Sigmoid colon (tissue), 7 donors: Measurements from ENCODE around the gene CDC14A. TPM values are rescaled to one million over a fixed set of nuclear protein-coding genes. Genes with fewer than 3 reads are reported as not detected.
"Not testable (repeated sequence)": the region's sequence is repeated elsewhere in the genome, so short reads cannot be mapped to it uniquely, and the experiment has no call there.

Experiments
- DNase-seq: peaks from one replicate; pipeline ENCODE4 v3.0.0-alpha.2; 2019
- H3K27ac ChIP-seq, 4 donors: fragments of 200-600 bp; sonication (generic); one replicate each; pipeline ENCODE4 v1.5.1; 2016 to 2019; ENCODE audit warnings: mild to moderate bottlenecking in 1 of 4
- H3K27me3 ChIP-seq, 3 donors: fragments of 200-600 bp; sonication (generic); one replicate each; pipeline ENCODE4 v1.5.1; 2019; ENCODE audit warnings: mild to moderate bottlenecking in 1 of 3
- H3K36me3 ChIP-seq, 4 donors: fragments of 200-600 bp; sonication (generic); one replicate each; pipeline ENCODE4 v1.5.1; 2016 to 2019
- H3K4me1 ChIP-seq, 4 donors: fragments of 200-600 bp; sonication (generic); one replicate each; pipeline ENCODE4 v1.5.1; 2017 to 2019
- H3K4me3 ChIP-seq, 4 donors: fragments of 200-600 bp; sonication (generic); one replicate each; pipeline ENCODE4 v1.5.1; 2017 to 2019; ENCODE audit warnings: mild to moderate bottlenecking in 2 of 4, moderate library complexity in 1 of 4
- H3K9me3 ChIP-seq, 4 donors: fragments of 200-600 bp in 3 of 4; sonication (generic) in 3 of 4; one replicate each; pipeline versions ENCODE4 v1.5.1 to v1.6.1; 2013 to 2019
- CTCF ChIP-seq, 4 experiments: fragments of 450-650 bp in 3 of 4; fragments of 200-600 bp in 1 of 4; IDR thresholded peaks; one replicate each; pipeline ENCODE4 v1.5.1; 2016 to 2019; ENCODE audit warnings: antibody characterized with exemption in 4 of 4, mild to moderate bottlenecking in 3 of 4, moderate library complexity in 2 of 4
- EP300 ChIP-seq, 4 donors: sonication (generic); formaldehyde crosslinking; IDR thresholded peaks; one replicate each; pipeline ENCODE4 v1.6.1; 2017; ENCODE audit warnings: antibody characterized with exemption in 4 of 4
- POLR2A ChIP-seq, 2 donors: fragments of 450-650 bp; IDR thresholded peaks; one replicate each; pipeline ENCODE4 v1.6.1; 2016; ENCODE audit warnings: antibody characterized with exemption in 2 of 2, mild to moderate bottlenecking in 2 of 2, moderate library complexity in 2 of 2
- POLR2AphosphoS5 ChIP-seq, 4 donors: sonication (generic); formaldehyde crosslinking; IDR thresholded peaks; one replicate each; pipeline ENCODE4 v1.6.1; 2017; ENCODE audit warnings: antibody characterized with exemption in 4 of 4
- WGBS, 2 donors: extraction: QIAGEN DNeasy Blood & Tissue Kit; methylation state at CpG; one replicate each; pipeline ENCODE4 v1.1.7; 2013; 5-methylcytosine and 5-hydroxymethylcytosine counted together
- intact Hi-C: fragments of 100-400 bp; cut with DNase I; formaldehyde crosslinking; loops from one replicate; pipeline ENCODE4 v1.15.1; 2023
- polyA plus RNA-seq, 3 donors: library from polyadenylated mRNA; stranded (reverse); fragments of 200-250 nt; gene quantifications; one replicate each; pipeline ENCODE4 v1.2.3, GENCODE V29; 2013
- total RNA-seq, 4 donors: library from RNA; depleted of rRNA; stranded (reverse); fragments of >200 nt; gene quantifications; one replicate each; pipeline ENCODE4 v1.1.0, GENCODE V29; 2016
- donor health status: healthy with polysubstance abuse.
- donor health status: Bipolar disorder and iron deficiency.
- donor health status: healthy.

Gene CDC14A
- total and polyA plus RNA-seq, 7 donors = 4.6 to 22.7 (median 11.8) TPM

- intact Hi-C loops = no loop called here
- Histone ChIP-seq H3K36me3 (no peaks in the 10 kb centered on the region), H3K4me3 (no peak overlapping the region), H3K27ac (no peak overlapping the region), H3K27me3 (no peaks in the 10 kb centered on the region), H3K9me3 (no peaks in the 10 kb centered on the region), H3K4me1 (no peaks in the 10 kb centered on the region)
- TF ChIP-seq POLR2AphosphoS5 (IDR thresholded peaks at IDR 0.05) (no peak), EP300 (IDR thresholded peaks at IDR 0.05) (no peak), CTCF (IDR thresholded peaks at IDR 0.05) (no peak), POLR2A (IDR thresholded peaks at IDR 0.05) (no peak)
- no peak for DNase-seq
- WGBS, 2 donors = 89 to 93% methylated on average over 2 of the region's 2 CpGs
Observed at GRCh38 chr1:100398648-100399047, 46.3 kb downstream of the CDC14A start.

DNA sequence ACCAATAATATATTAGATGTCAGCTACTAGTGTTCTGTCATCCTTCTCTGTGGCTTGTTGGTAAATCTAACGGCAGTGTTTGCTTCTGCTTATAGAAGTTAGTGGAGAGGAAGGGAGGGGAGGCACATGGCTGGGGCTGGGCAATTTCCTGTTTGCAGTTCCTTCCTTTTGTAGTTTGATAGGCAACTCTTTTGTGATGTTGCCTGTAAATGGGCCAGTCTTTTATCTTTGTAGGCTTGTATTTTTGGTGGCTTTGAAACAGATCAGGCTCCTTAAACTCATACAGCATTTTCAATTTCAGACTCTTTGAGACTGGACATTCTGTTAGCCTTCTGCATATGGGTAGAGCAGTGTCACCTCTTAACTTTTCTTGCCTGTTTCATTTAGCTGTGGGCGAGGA, 48.1 kb downstream of the CDC14A start:
- TF ChIP-seq POLR2A (IDR thresholded peaks at IDR 0.05) (no peak), POLR2AphosphoS5 (IDR thresholded peaks at IDR 0.05) (no peak), EP300 (IDR thresholded peaks at IDR 0.05) (no peak), CTCF (IDR thresholded peaks at IDR 0.05) (no peak)
- intact Hi-C loops = no loop called here
- H3K27ac ChIP-seq = no peak overlapping the region
- no peak overlapping the region for H3K4me3 ChIP-seq
- 43 to 47% methylated on average over 2 of the region's 2 CpGs for WGBS, 2 donors
- no peaks in the 10 kb centered on the region for H3K4me1 ChIP-seq
- no peaks in the 10 kb centered on the region for H3K36me3 ChIP-seq
- no peaks in the 10 kb centered on the region for H3K9me3 ChIP-seq
- DNase-seq = no peak
- no peaks in the 10 kb centered on the region for H3K27me3 ChIP-seq

- TF ChIP-seq POLR2A (IDR thresholded peaks at IDR 0.05) (no peak), CTCF (IDR thresholded peaks at IDR 0.05) (no peak), EP300 (IDR thresholded peaks at IDR 0.05) (no peak), POLR2AphosphoS5 (IDR thresholded peaks at IDR 0.05) (no peak)
- Histone ChIP-seq H3K27ac (no peak overlapping the region), H3K4me3 (no peak overlapping the region), H3K36me3 (no peaks in the 10 kb centered on the region), H3K9me3 (no peaks in the 10 kb centered on the region), H3K4me1 (no peaks in the 10 kb centered on the region), H3K27me3 (no peaks in the 10 kb centered on the region)
- no peak for DNase-seq
- intact Hi-C loops = no loop called here
- WGBS, 2 donors = 91 to 92% methylated on average over 2 of the region's 2 CpGs
Observed at GRCh38 chr1:100404821-100405220, 52.5 kb downstream of the CDC14A start.

- H3K27ac ChIP-seq, H3K27me3 ChIP-seq, H3K36me3 ChIP-seq, intact Hi-C loops, H3K9me3 ChIP-seq, DNase-seq, H3K4me1 ChIP-seq, H3K4me3 ChIP-seq: not testable (repeated sequence)
- 89 to 93% methylated on average over 5 of the region's 5 CpGs for WGBS, 2 donors
Observed at GRCh38 chr1:100405902-100406301, 53.6 kb downstream of the CDC14A start.

- intact Hi-C loops = not testable (repeated sequence)
Observed at GRCh38 chr1:100407390-100407789, 55.1 kb downstream of the CDC14A start.

GRCh38 chr1:100411019-100411418, 58.7 kb downstream of the CDC14A start:
- DNase-seq = no peak
- Histone ChIP-seq H3K27me3 (no peaks in the 10 kb centered on the region), H3K4me3 (no peak overlapping the region), H3K4me1 (no peaks in the 10 kb centered on the region), H3K36me3 (no peaks in the 10 kb centered on the region), H3K27ac (no peak overlapping the region), H3K9me3 (no peaks in the 10 kb centered on the region)
- TF ChIP-seq POLR2AphosphoS5 (IDR thresholded peaks at IDR 0.05) (no peak), EP300 (IDR thresholded peaks at IDR 0.05) (no peak), POLR2A (IDR thresholded peaks at IDR 0.05) (no peak), CTCF (IDR thresholded peaks at IDR 0.05) (no peak)
- intact Hi-C loops = no loop called here
- 97 to 98% methylated on average over 4 of the region's 4 CpGs for WGBS, 2 donors

More at GRCh38 chr1:100407390-100407789, 55.1 kb downstream of the CDC14A start:
- WGBS, 2 donors = 96 to 97% methylated on average over 3 of the region's 3 CpGs
- not testable (repeated sequence) for H3K4me1 ChIP-seq, H3K36me3 ChIP-seq, H3K9me3 ChIP-seq, H3K4me3 ChIP-seq, H3K27me3 ChIP-seq, H3K27ac ChIP-seq, DNase-seq
